ENCODE measurements around the gene FGF12.

Gene FGF12

GRCh38 chr3:192170659-192171058, 556.7 kb downstream of the FGF12 start:
- DNase-seq, result no peak

GRCh38 chr3:192170031-192170430, 557.3 kb downstream of the FGF12 start:
- DNase-seq, result no peak

GRCh38 chr3:192169332-192169915, 557.9 kb downstream of the FGF12 start:
- no peak for DNase-seq

- no peak for DNase-seq
Measured at GRCh38 chr3:192168202-192168601, 559.1 kb downstream of the FGF12 start.

GRCh38 chr3:192165552-192165951, 561.8 kb downstream of the FGF12 start:
- DNase-seq, result no peak

- no peak for DNase-seq
Measured at GRCh38 chr3:192161661-192162060, 565.7 kb downstream of the FGF12 start.

- no peak for DNase-seq
Measured at GRCh38 chr3:192156382-192156781, 571.0 kb downstream of the FGF12 start.

- DNase-seq, result no peak
Measured at GRCh38 chr3:192155194-192155593, 572.1 kb downstream of the FGF12 start.

- no peak for DNase-seq
Measured at GRCh38 chr3:192133271-192133670, 594.1 kb downstream of the FGF12 start.

- no peak for DNase-seq
Measured at GRCh38 chr3:192130534-192131132, 596.7 kb downstream of the FGF12 start.

- DNase-seq, result no peak
Measured at GRCh38 chr3:192129586-192129985, 597.8 kb downstream of the FGF12 start.

- DNase-seq, result no peak
Measured at GRCh38 chr3:192128922-192129321, 598.4 kb downstream of the FGF12 start.

GRCh38 chr3:192128060-192128459, 599.3 kb downstream of the FGF12 start:
- no peak for DNase-seq

- DNase-seq, result no peak
Measured at GRCh38 chr3:192122832-192123594, 604.3 kb downstream of the FGF12 start.

- no peak for DNase-seq
Measured at GRCh38 chr3:192121923-192122322, 605.4 kb downstream of the FGF12 start.

GRCh38 chr3:192108820-192109219, 618.5 kb downstream of the FGF12 start:
- no peak for DNase-seq

GRCh38 chr3:192106543-192106942, 620.8 kb downstream of the FGF12 start:
- no peak for DNase-seq

- DNase-seq, result no peak
Measured at GRCh38 chr3:192092388-192093005, 634.8 kb downstream of the FGF12 start.

- DNase-seq, result no peak
Measured at GRCh38 chr3:192091831-192092230, 635.5 kb downstream of the FGF12 start.

- no peak for DNase-seq
Measured at GRCh38 chr3:192090586-192090985, 636.8 kb downstream of the FGF12 start.
